Thoracic aorta (tissue), 2 donors: ENCODE results near the gene RERGL. TPM values are rescaled to one million over a fixed set of nuclear protein-coding genes. Genes with fewer than 3 reads are reported as not detected.
"Not testable (repeated sequence)": the region's sequence is repeated elsewhere in the genome, so short reads cannot be mapped to it uniquely, and the experiment has no call there.

Experiments
- ATAC-seq: fragments of 150-250 bp; one replicate; pipeline ENCODE4 v1.8.0; 2017; ENCODE audit warnings: low read depth; ENCODE audit not compliant: insufficient number of reproducible peaks, low FRiP score
- DNase-seq: peaks from one replicate; pipeline ENCODE4 v3.0.0-alpha.2; 2020; ENCODE audit warnings: low spot score
- H3K27ac ChIP-seq, 2 donors: fragments of 200-600 bp; sonication (generic); 1 replicate in 1 of 2; 2 replicates in 1 of 2; pipeline ENCODE4 v1.5.1; 2016; ENCODE audit warnings: mild to moderate bottlenecking in 2 of 2, moderate library complexity in 2 of 2
- H3K27me3 ChIP-seq: fragments of 200-600 bp; sonication (generic); replicated peaks from 2 replicates; pipeline ENCODE4 v1.6.0; 2016; ENCODE audit warnings: mild to moderate bottlenecking; ENCODE audit not compliant: insufficient read depth
- H3K36me3 ChIP-seq: fragments of 200-600 bp; sonication (generic); one replicate; pipeline ENCODE4 v1.5.1; 2016
- H3K4me1 ChIP-seq, 2 donors: fragments of 200-600 bp; sonication (generic); 1 replicate in 1 of 2; 2 replicates in 1 of 2; pipeline versions ENCODE4 v1.5.1 to v1.6.0; 2016; ENCODE audit warnings: low read depth in 2 of 2, mild to moderate bottlenecking in 1 of 2; ENCODE audit not compliant: control insufficient read depth in 1 of 2
- H3K4me3 ChIP-seq: fragments of 200-600 bp; sonication (generic); 2 replicates; pipeline ENCODE4 v1.5.1; 2016; ENCODE audit warnings: mild to moderate bottlenecking
- H3K9me3 ChIP-seq: fragments of 200-600 bp; sonication (generic); 2 replicates; pipeline ENCODE4 v1.5.1; 2016
- CTCF ChIP-seq: fragments of 200-600 bp; sonication (generic); IDR thresholded peaks from one replicate; pipeline ENCODE4 v1.5.1; 2019; ENCODE audit warnings: antibody characterized with exemption
- total RNA-seq, 2 donors: library from RNA; depleted of rRNA; stranded (reverse); fragments of >200 nt; gene quantifications; one replicate each; pipeline versions ENCODE4 v1.1.0 to v1.2.3, GENCODE V29; 2016

The RERGL gene
- total RNA-seq, 2 donors from 2014 or later, result 9.0 to 15.3 TPM

- DNase-seq, result no peak
- no peaks in the 10 kb centered on the region for H3K9me3 ChIP-seq
- no peak for TF ChIP-seq CTCF
These were observed 44.5 kb downstream of the RERGL start for GRCh38 chr12:18045446-18045992.

GRCh38 chr12:18040060-18040742 lies 49.8 kb downstream of the RERGL start:
- not testable (repeated sequence) for H3K36me3 ChIP-seq, H3K27ac ChIP-seq, H3K4me1 ChIP-seq, H3K9me3 ChIP-seq, H3K4me3 ChIP-seq, ATAC-seq, DNase-seq, H3K27me3 ChIP-seq

More at GRCh38 chr12:18045446-18045992, 44.5 kb downstream of the RERGL start:
- H3K4me1 ChIP-seq, result no peaks in the 10 kb centered on the region
- no peaks in the 10 kb centered on the region for H3K36me3 ChIP-seq
- no peak overlapping the region for H3K27ac ChIP-seq
- ATAC-seq, result no peak
- H3K27me3 ChIP-seq, result no peaks in the 10 kb centered on the region
- no peak overlapping the region for H3K4me3 ChIP-seq

Other genes starting within 250 kb of the RERGL start
- gene PIK3C2G, start 171.3 kb upstream of the RERGL start, total RNA-seq, result not detected